GM12872 (cell line): ENCODE results near the gene KIF1A.

Experiments used
- TF ChIP-seq, protein P1 (sequence below): IDR thresholded peaks from 3 replicates; pipeline ENCODE4 v1.5.1; 2011; ENCODE audit warnings: low read depth, mild to moderate bottlenecking, low read length, moderate library complexity; ENCODE audit not compliant: insufficient read depth

The KIF1A gene

DNA sequence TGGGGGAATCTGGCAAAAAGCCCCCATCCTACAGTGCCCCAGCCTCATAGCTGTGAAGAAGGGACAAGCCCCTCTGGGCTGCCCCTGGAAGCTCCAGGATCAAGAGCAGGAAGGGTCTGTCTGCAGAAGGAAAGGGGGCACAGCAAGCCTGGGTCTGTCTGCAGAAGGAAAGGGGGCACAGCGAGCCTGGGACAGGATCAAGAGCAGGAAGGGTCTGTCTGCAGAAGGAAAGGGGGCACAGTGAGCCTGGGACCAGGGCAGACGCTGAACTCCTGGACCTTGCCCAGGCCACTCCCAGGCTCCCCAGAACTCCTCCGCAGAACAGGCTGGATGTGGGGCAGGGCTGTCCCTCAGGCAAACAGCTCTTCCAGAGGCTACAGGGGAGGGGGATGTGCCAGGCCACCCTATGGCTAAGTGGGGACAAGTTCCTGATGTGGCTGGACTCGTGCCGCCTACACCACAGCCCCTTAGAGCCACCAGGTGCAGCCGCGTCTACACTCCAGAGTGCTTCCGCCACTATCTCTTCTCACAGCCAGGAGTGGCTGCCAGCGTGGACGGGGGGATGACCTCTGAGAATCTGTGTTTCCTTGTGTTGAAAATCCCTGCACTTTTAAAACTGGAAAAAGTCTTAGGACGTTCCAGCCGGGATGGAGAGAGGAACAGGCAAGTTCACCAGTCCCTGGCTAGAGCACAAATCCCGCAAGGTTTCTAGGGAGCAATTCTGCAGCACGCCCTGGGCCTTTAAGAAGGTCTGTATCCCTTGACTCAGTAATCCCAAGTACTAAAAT lies 20.8 kb downstream of the KIF1A start:
- TF ChIP-seq, protein P1, sequence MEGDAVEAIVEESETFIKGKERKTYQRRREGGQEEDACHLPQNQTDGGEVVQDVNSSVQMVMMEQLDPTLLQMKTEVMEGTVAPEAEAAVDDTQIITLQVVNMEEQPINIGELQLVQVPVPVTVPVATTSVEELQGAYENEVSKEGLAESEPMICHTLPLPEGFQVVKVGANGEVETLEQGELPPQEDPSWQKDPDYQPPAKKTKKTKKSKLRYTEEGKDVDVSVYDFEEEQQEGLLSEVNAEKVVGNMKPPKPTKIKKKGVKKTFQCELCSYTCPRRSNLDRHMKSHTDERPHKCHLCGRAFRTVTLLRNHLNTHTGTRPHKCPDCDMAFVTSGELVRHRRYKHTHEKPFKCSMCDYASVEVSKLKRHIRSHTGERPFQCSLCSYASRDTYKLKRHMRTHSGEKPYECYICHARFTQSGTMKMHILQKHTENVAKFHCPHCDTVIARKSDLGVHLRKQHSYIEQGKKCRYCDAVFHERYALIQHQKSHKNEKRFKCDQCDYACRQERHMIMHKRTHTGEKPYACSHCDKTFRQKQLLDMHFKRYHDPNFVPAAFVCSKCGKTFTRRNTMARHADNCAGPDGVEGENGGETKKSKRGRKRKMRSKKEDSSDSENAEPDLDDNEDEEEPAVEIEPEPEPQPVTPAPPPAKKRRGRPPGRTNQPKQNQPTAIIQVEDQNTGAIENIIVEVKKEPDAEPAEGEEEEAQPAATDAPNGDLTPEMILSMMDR, result no peak

DNA sequence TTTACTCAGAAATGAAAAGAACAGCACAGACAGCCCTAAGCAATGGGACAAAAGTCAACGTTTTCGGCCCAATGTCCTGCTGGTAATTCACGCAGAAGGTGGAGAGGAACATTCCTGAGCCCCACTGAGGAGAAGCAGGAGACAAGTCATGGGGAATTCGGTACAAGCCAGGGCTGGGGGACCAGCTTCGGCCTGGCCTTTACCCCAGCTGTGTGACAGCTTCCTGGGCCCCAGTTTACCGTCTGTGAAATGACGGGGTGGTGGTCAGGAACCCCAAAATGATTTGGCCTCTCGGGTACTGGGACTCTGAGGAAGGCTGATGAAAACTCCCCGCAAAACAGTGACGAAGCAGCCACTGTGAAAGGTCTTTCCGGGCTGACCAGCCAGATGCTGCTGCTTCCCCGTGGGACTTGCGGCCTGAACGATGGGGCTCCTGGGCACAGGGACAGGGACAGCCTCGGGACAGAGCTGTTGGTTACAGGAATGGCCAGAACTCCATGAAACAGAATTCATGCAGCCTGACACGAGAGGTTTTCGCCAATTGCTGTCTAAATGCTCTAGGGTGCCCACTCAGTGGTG lies 21.6 kb downstream of the KIF1A start:
- TF ChIP-seq, protein P1, result no peak

DNA sequence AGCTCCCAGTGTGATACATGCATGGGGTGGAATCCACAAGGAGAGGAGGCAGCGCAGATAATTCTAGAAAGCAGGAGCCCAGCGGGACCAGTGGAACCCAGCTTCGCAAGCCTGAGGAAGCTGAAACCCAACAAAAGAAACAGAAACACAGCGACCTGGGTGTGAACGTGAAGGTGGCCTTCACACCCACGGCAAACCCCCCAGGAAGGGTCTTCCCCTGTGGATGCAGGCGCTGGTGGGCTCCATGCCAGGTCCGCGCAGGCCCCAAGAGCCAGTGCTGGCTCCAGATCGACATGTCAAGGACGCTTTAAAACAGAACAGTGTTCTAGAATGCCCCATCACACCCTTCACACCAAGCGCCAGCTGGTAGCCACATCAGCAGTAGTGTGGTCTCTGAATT lies 22.1 kb downstream of the KIF1A start:
- TF ChIP-seq, protein P1, result no peak

DNA sequence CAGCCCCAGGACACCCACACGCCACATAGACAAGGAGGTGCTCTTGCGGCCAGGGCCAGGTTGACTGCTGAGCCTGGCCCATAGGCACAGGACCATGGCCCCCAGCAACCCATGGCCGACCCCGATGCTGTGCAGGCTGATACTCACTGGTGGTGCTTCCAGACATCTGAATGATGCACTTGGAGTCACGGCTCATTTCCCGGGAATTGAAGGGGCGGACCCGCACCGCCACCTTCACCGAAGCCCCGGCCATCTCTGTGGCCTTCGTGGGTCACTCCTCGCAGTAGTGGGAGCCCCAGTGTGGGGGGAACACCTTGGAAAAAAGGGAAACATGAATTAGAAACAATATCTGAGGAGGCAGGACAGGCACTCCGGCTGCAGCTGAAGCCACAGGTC lies 22.5 kb downstream of the KIF1A start:
- TF ChIP-seq, protein P1, result no peak

DNA sequence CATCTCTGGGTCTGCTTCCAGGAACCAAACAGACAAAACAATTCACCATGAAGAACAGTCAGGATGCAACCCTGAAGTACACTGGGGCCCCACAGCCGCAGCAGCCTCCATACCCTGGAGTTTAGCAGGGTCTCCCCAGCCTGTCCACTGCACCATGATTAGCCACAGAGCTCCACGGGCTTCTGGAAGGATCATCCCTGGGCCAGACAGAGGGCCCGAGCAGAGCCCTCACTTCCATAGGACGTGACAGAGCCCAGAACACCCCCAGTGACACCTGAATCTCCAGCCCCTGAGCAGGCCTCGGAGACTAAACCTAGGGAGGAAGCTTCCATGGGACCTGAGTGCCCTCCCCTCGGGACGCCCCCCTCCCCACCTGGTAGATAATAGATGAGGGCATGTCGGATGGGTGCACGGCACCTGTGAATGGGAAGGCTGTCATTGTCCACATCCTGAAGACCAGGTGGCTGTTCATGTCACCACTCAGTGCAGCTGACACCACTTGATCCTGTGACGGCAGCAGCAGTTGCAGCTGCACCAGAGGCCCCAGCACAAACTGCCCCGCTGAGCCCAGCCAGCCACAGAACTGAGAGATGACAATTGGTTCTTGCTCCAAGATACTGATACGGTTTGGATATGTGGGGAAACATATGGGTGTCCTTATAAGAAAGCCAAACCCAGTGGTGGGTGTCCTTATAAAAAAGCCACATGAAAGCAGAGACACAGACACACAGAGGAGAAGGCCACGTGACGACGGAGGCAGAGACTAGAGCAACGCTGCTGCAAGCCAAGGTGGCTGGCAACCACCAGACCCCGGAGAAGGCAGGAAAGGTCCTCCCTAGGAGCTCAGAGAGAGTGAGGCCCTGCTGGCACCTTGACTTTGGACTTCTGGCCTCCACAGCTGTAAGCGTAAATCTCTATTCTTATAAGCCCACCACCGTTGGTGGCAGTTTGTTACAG lies 23.2 kb downstream of the KIF1A start:
- TF ChIP-seq, protein P1, result no peak

DNA sequence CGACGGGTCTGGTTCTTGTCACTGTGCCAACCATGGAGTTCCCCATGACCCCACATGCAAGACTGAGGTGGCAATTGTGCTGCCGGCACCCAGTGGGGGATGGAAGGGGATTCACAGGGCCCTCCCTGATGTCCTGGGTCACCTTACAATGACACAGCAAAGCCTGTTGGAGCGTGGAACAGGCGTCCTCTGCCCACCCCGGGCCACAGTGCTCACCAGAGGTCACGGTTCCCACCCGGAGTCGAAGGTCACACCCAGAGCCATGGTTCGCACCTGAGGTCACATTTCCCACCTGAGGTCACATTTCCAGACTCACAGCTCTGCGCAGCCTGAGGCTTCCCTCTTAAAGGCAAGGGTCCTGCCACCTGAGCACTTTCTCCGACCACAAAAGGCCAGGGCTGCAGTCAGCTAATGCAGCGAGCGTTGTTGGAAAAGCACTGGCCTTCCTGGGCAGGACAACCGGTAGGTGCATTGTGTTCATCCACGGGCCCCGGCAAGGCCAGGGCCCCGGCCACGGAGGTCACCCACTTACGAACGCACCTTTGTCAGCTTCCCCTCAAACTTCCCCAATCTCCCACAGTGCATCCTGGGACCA lies 24.0 kb downstream of the KIF1A start:
- TF ChIP-seq, protein P1, result no peak

DNA sequence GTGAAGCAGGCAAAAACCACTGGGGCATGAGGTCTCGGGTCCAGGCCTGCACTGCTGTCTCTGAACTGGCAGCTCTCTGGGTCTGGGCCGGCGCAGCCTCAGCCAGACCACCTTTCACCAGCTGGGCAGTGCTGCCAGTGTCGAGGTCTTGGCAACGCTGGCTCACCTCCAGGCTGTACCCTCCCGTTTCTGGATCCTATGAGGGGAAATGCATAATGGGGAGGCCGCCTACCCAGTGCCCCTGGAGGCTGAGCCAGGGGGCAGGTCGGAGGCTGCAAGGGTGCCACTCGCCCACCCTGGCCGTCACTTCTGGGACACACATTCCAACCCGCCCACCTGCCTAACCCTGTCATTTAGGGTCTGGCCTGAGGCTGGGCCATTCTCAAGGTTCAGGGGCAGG lies 24.6 kb downstream of the KIF1A start:
- TF ChIP-seq, protein P1, result no peak
